ENCODE results near the gene NCAPD2.
A peak's percentile ranks its signal among the peaks of the same experiment; 100 is the strongest.
"Not testable (repeated sequence)": the region's sequence is repeated elsewhere in the genome, so short reads cannot be mapped to it uniquely, and the experiment has no call there.

Gene NCAPD2

DNA sequence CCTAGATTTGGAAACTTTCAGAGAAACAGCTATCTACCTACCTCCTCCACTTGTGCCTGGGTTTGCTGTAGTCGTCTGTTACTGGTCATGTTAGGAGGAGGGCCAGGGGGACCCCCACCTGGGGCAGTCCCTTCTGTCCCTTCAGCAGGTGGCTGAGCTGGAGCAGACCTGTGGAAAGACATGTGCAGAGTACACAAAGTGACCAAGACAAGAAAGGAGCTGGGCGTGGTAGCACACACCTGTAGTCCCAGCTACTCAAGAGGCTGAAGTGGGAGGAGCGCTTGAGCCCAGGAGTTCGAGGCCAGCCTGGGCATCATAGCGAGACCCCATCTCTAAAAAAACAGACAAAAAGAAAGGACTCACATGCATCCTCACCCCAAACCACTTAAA lies 27.7 kb upstream of the NCAPD2 start:
- H3K4me3 ChIP-seq (replicated peaks; ENCODE audit: low read depth, low read length), result no peak overlapping the region
- DNase-seq (ENCODE audit: extremely low read depth, low read depth), result no peak
- TF ChIP-seq, protein P1, sequence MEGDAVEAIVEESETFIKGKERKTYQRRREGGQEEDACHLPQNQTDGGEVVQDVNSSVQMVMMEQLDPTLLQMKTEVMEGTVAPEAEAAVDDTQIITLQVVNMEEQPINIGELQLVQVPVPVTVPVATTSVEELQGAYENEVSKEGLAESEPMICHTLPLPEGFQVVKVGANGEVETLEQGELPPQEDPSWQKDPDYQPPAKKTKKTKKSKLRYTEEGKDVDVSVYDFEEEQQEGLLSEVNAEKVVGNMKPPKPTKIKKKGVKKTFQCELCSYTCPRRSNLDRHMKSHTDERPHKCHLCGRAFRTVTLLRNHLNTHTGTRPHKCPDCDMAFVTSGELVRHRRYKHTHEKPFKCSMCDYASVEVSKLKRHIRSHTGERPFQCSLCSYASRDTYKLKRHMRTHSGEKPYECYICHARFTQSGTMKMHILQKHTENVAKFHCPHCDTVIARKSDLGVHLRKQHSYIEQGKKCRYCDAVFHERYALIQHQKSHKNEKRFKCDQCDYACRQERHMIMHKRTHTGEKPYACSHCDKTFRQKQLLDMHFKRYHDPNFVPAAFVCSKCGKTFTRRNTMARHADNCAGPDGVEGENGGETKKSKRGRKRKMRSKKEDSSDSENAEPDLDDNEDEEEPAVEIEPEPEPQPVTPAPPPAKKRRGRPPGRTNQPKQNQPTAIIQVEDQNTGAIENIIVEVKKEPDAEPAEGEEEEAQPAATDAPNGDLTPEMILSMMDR (IDR thresholded peaks at IDR 0.05; ENCODE audit: low read depth, low read length, missing control alignments), result no peak

DNA sequence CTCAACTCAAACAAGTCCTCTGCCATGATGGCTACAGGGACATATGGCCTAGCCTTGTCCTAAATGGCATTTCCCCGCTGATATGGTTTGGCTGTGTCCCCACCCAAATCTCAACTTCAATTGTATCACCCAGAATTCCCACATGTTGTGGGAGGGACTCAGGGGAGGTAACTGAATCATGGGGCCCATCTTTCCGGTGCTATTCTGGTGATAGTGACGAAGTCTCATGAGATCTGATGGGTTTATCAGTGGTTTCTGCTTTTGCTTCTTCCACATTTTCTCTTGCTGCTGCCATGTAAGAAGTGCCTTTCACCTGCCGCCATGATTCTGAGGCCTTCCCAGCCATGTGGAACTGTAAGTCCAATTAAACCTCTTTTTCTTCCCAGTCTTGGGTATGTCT lies 27.2 kb upstream of the NCAPD2 start:
- not testable (repeated sequence) for DNase-seq (ENCODE audit: extremely low read depth, low read depth)

DNA sequence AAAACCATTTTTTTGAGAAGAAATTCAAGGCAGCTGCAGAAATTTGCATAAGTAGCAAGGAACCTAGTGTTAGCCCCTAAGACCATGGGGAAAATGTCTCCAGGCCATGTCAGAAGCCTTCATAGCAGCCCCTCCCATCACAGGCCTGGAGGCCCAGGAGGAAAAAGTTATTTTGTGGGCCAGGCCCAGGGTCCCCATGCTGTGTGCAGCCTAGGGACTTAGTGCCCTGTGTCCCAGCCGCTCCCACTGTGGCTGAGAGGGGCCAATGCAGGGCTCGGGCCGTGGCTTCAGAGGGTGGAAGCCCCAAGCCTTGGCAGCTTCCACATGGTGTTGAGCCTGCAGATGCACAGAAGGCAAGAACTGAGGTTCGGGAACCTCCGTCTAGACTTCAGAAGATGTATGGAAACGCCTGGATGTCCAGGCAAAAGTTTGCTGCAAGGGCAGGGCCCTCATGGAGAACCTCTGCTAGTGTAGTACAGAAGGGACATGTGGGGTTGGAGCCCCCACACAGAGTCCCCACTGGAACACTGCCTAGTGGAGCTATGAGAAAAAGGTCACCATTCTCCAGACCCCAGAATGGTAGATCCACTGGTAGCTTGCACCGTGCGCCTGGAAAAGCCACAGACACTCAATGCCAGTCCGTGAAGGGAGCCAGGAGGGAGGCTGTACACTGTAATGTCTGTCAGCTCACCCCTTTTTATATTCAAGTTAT lies 26.2 kb upstream of the NCAPD2 start:
- not testable (repeated sequence) for DNase-seq (ENCODE audit: extremely low read depth, low read depth)

More for the DNA sequence above, 27.2 kb upstream of the NCAPD2 start:
- H3K4me3 ChIP-seq (replicated peaks; ENCODE audit: low read depth, low read length), result not testable (repeated sequence)

DNA sequence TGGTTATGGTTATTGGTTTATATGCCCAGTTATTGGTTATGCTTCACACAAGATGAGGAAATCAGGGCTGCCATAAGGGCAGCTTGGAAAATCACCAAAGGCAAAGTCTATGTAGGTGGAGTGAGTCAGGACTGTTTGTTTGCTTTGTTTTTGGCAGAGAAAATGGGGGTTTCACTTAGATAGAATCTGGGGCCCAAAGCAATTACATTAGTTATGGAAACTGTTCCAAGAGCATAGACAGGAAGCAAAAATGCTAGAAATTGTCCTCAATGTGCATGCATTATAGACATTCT lies 25.7 kb upstream of the NCAPD2 start:
- no peak overlapping the region for H3K4me3 ChIP-seq (replicated peaks; ENCODE audit: low read depth, low read length)
- TF ChIP-seq, protein P1 (IDR thresholded peaks at IDR 0.05; ENCODE audit: low read depth, low read length, missing control alignments), result no peak
- no peak for DNase-seq (ENCODE audit: extremely low read depth, low read depth)

More for the DNA sequence above, 26.2 kb upstream of the NCAPD2 start:
- not testable (repeated sequence) for H3K4me3 ChIP-seq (replicated peaks; ENCODE audit: low read depth, low read length)

DNA sequence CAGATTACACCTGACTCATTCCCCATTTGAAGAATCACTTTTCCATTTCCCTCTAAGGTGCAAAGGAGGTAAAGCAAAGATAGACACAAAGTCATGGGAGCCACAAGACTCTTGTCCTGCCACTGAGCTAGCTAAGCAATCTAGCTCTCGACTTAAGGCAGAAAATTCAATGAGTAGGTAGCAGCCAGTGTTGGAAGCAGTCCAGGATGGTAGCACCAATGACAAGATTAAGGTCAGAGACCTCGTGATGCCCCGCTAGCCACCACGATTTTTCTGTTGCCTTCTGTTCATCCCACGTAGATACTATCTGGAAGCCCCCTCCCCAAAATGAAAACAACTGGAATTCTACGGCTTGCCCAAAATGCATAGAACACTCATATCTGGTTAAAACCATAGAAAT lies 24.8 kb upstream of the NCAPD2 start:
- TF ChIP-seq, protein P1 (IDR thresholded peaks at IDR 0.05; ENCODE audit: low read depth, low read length, missing control alignments), result no peak
- H3K4me3 ChIP-seq (replicated peaks; ENCODE audit: low read depth, low read length), result no peak overlapping the region; the same call in 1 of the 2 replicates
- DNase-seq (ENCODE audit: extremely low read depth, low read depth), result no peak

DNA sequence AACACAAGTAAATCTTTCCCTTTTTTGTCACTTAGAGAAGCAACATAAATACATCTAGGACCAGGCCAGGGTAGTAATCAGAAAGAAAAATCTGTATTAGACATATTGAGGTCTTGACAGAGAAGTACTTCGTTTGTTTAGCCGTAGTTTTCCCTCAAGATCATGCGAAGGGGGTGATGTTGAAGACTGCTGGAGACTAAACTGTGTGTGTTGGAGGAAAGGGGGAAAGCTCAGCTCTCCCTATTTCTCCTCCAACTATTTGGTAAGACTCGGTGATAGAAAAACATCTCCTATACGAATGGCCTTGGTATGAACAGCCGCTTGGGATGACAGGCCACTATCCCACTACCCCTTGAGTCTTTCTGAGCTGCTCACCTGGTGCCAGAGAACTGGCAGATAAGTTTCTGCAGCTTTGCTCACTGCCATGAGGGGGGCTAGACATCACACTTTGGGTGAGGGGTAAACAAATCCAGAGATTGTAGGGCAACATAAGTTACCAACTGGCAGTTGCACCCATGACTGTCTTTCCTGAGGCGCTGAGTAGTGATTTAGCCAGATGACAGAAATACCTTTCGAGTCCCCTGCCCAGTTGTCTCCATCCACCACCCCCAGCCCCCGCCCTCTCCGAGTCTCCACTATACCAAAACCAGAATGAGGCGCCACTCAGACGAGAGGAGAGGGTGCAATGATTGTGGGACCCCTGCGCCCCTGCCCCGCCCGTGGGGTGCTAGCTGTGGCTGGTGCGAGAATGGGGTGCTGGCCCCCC lies 24.1 kb upstream of the NCAPD2 start:
- TF ChIP-seq, protein P1 (IDR thresholded peaks at IDR 0.05; ENCODE audit: low read depth, low read length, missing control alignments), result no peak
- peak overlapping the region; percentile 55 for H3K4me3 ChIP-seq (replicated peaks; ENCODE audit: low read depth, low read length)
- DNase-seq (ENCODE audit: extremely low read depth, low read depth), result no peak

DNA sequence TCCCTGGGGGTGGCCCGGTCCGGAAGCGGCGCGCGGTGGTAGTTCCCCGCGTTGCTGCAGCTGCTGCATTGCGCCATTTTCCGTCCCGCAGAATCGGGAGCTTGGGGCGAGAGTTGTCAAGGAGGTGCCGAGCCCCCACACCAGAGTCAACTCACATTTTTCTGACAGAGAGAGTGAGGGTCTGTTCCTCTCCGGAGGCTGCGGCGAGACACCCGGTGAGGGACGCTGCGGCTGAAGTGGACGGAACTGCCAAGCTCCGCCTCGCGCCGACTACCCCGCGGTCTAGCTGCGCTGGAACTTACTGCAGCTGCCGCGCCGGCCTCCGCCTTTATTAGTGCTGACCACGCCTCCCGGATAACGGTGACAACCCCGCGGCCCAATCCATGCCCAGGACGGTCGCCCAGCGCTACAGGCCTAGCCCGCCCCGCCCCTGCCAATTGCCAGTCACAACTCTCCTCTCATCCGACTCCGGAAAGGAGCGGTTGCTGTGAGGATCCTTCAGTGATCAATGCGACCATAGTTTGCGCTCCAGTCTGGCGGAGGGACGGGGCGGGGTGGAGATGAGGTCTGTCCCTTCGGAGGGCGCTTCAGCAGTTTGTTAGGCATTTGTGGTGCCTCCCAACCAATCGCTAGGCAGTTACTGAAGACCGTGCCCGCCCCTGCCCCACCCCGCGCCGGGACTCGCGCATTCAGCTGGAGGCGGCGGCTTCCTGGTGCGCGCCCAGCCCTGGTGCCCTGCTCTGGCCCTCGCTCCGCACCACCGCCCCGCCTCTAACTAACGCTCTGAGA lies 23.3 kb upstream of the NCAPD2 start, which contains the start of gene VAMP1:
Gene VAMP1, minus strand, starts transcription at position 303 of the 789 bp plus-strand sequence. Its CDS starts 146 bp downstream, at position 157.
- peak; percentile 87 for DNase-seq (ENCODE audit: extremely low read depth, low read depth)
- peak within 1 kb of the TSS; percentile 55 for H3K4me3 ChIP-seq (replicated peaks; ENCODE audit: low read depth, low read length)
- TF ChIP-seq, protein P1 (IDR thresholded peaks at IDR 0.05; ENCODE audit: low read depth, low read length, missing control alignments), result no peak
